Sigmoid colon (tissue), 7 donors: Measurements from ENCODE around the gene LARGE1. TPM values are rescaled to one million over a fixed set of nuclear protein-coding genes. Genes with fewer than 3 reads are reported as not detected.

ENCODE experiments used
- DNase-seq: peaks from one replicate; pipeline ENCODE4 v3.0.0-alpha.2; 2019
- H3K27ac ChIP-seq, 4 donors: fragments of 200-600 bp; sonication (generic); one replicate each; pipeline ENCODE4 v1.5.1; 2016 to 2019; ENCODE audit warnings: mild to moderate bottlenecking in 1 of 4
- H3K27me3 ChIP-seq, 3 donors: fragments of 200-600 bp; sonication (generic); one replicate each; pipeline ENCODE4 v1.5.1; 2019; ENCODE audit warnings: mild to moderate bottlenecking in 1 of 3
- H3K36me3 ChIP-seq, 4 donors: fragments of 200-600 bp; sonication (generic); one replicate each; pipeline ENCODE4 v1.5.1; 2016 to 2019
- H3K4me1 ChIP-seq, 4 donors: fragments of 200-600 bp; sonication (generic); one replicate each; pipeline ENCODE4 v1.5.1; 2017 to 2019
- H3K4me3 ChIP-seq, 4 donors: fragments of 200-600 bp; sonication (generic); one replicate each; pipeline ENCODE4 v1.5.1; 2017 to 2019; ENCODE audit warnings: mild to moderate bottlenecking in 2 of 4, moderate library complexity in 1 of 4
- H3K9me3 ChIP-seq, 4 donors: fragments of 200-600 bp in 3 of 4; sonication (generic) in 3 of 4; one replicate each; pipeline versions ENCODE4 v1.5.1 to v1.6.1; 2013 to 2019
- EP300 ChIP-seq, 4 donors: sonication (generic); formaldehyde crosslinking; IDR thresholded peaks; one replicate each; pipeline ENCODE4 v1.6.1; 2017; ENCODE audit warnings: antibody characterized with exemption in 4 of 4
- POLR2A ChIP-seq, 2 donors: fragments of 450-650 bp; IDR thresholded peaks; one replicate each; pipeline ENCODE4 v1.6.1; 2016; ENCODE audit warnings: antibody characterized with exemption in 2 of 2, mild to moderate bottlenecking in 2 of 2, moderate library complexity in 2 of 2
- POLR2AphosphoS5 ChIP-seq, 4 donors: sonication (generic); formaldehyde crosslinking; IDR thresholded peaks; one replicate each; pipeline ENCODE4 v1.6.1; 2017; ENCODE audit warnings: antibody characterized with exemption in 4 of 4
- WGBS, 2 donors: extraction: QIAGEN DNeasy Blood & Tissue Kit; methylation state at CpG; one replicate each; pipeline ENCODE4 v1.1.7; 2013; 5-methylcytosine and 5-hydroxymethylcytosine counted together
- intact Hi-C: fragments of 100-400 bp; cut with DNase I; formaldehyde crosslinking; loops from one replicate; pipeline ENCODE4 v1.15.1; 2023
- polyA plus RNA-seq, 3 donors: library from polyadenylated mRNA; stranded (reverse); fragments of 200-250 nt; gene quantifications; one replicate each; pipeline ENCODE4 v1.2.3, GENCODE V29; 2013
- total RNA-seq, 4 donors: library from RNA; depleted of rRNA; stranded (reverse); fragments of >200 nt; gene quantifications; one replicate each; pipeline ENCODE4 v1.1.0, GENCODE V29; 2016
- TF ChIP-seq, protein P1 (sequence below), 4 experiments: fragments of 450-650 bp in 3 of 4; fragments of 200-600 bp in 1 of 4; IDR thresholded peaks; one replicate each; pipeline ENCODE4 v1.5.1; 2016 to 2019; ENCODE audit warnings: antibody characterized with exemption in 4 of 4, mild to moderate bottlenecking in 3 of 4, moderate library complexity in 2 of 4
- donor health status: healthy with polysubstance abuse.
- donor health status: Bipolar disorder and iron deficiency.
- donor health status: healthy.

Gene LARGE1
- total and polyA plus RNA-seq, 7 donors = 5.8 to 74.4 (median 38.0) TPM

DNA sequence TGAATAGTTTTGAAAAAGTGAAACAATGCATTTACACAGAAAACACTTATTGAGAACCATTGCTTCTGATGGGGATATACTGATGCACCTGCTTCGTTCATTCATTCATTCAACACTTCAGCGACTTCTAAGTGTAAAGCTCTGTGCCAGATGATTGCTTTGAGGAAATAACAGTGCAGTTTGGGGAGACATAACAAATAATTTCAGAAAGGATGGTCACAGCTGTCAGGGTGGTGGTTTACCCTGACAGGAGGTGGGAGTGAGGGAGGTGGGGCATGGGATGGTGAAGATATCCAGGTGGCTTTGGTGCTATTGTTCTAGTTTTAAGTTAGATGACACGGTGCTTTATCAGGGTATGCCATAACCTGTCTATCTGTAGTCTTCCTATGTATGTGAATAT is 344.1 kb downstream of the LARGE1 start:
- no peaks in the 10 kb centered on the region for H3K36me3 ChIP-seq
- intact Hi-C loops = no loop called here
- DNase-seq = no peak
- H3K27me3 ChIP-seq = no peaks in the 10 kb centered on the region
- no peak overlapping the region for H3K27ac ChIP-seq
- no peak overlapping the region for H3K4me3 ChIP-seq
- peaks cover 0 to 36% (median 28%) of the 10 kb centered on the region in 4 donors for H3K4me1 ChIP-seq
- H3K9me3 ChIP-seq = no peaks in the 10 kb centered on the region
- TF ChIP-seq, protein P1, sequence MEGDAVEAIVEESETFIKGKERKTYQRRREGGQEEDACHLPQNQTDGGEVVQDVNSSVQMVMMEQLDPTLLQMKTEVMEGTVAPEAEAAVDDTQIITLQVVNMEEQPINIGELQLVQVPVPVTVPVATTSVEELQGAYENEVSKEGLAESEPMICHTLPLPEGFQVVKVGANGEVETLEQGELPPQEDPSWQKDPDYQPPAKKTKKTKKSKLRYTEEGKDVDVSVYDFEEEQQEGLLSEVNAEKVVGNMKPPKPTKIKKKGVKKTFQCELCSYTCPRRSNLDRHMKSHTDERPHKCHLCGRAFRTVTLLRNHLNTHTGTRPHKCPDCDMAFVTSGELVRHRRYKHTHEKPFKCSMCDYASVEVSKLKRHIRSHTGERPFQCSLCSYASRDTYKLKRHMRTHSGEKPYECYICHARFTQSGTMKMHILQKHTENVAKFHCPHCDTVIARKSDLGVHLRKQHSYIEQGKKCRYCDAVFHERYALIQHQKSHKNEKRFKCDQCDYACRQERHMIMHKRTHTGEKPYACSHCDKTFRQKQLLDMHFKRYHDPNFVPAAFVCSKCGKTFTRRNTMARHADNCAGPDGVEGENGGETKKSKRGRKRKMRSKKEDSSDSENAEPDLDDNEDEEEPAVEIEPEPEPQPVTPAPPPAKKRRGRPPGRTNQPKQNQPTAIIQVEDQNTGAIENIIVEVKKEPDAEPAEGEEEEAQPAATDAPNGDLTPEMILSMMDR (IDR thresholded peaks at IDR 0.05) = no peak
- TF ChIP-seq POLR2AphosphoS5 (IDR thresholded peaks at IDR 0.05) = no peak
- 70 to 90% methylated on average over 3 of the region's 3 CpGs for WGBS, 2 donors

DNA sequence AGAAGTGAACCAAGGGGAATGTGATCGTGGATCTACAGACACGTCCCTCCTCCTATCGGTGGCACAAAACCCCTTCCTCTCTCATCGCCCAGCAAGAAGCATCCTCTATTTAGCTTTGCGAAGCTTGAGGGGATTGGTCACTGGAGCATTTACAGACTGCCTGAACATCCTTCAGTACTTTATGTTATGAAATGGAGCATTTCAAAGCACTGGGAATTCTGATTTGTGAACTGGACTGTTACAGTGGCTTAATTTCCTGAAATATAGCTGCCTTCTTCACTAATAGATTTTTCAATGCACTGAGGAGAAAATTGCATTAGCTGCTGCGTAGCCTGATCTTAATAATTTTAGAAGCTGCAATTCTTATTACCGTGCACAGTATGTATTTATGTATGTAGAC is 344.5 kb downstream of the LARGE1 start:
- Histone ChIP-seq H3K27ac (no peak overlapping the region), H3K9me3 (no peaks in the 10 kb centered on the region), H3K27me3 (no peaks in the 10 kb centered on the region), H3K36me3 (no peaks in the 10 kb centered on the region), H3K4me3 (no peak overlapping the region), H3K4me1 (peaks cover 0 to 36% (median 28%) of the 10 kb centered on the region in 4 donors)
- 81 to 96% methylated on average over 7 of the region's 7 CpGs for WGBS, 2 donors
- TF ChIP-seq, protein P1 (IDR thresholded peaks at IDR 0.05) = no peak
- TF ChIP-seq POLR2AphosphoS5 (IDR thresholded peaks at IDR 0.05) (no peak), POLR2A (IDR thresholded peaks at IDR 0.05) (no peak), EP300 (IDR thresholded peaks at IDR 0.05) (no peak)
- no peak for DNase-seq
- intact Hi-C loops = no loop called here

DNA sequence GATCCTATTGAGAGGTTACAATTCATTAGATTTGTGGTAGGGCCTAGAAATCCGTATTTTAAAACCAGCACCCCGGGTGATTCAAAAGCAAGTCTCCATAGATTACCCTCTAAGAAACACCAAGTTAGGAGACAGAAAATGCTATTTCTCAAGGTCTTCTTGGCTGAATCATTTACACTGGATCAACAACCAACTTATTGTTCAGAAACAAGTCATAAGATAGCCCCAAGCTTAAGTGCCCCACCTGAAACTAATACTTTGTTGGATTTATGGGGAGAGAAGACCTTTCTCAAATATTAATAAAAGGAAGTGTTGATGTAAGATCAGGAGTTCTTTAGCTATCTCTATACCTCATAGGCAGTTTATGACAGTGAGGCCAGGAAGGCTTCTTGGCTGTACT is 345.2 kb downstream of the LARGE1 start:
- no peak overlapping the region for H3K27ac ChIP-seq
- TF ChIP-seq POLR2AphosphoS5 (IDR thresholded peaks at IDR 0.05) (no peak), POLR2A (IDR thresholded peaks at IDR 0.05) (no peak), EP300 (IDR thresholded peaks at IDR 0.05) (no peak)
- TF ChIP-seq, protein P1 (IDR thresholded peaks at IDR 0.05) = no peak
- 78 to 97% methylated on average over 2 of the region's 2 CpGs for WGBS, 2 donors
- H3K4me3 ChIP-seq = no peak overlapping the region
- H3K4me1 ChIP-seq = peaks cover 0 to 36% (median 28%) of the 10 kb centered on the region in 4 donors
- DNase-seq = no peak
- H3K9me3 ChIP-seq = no peaks in the 10 kb centered on the region
- intact Hi-C loops = no loop called here
- H3K27me3 ChIP-seq = no peaks in the 10 kb centered on the region
- H3K36me3 ChIP-seq = no peaks in the 10 kb centered on the region

DNA sequence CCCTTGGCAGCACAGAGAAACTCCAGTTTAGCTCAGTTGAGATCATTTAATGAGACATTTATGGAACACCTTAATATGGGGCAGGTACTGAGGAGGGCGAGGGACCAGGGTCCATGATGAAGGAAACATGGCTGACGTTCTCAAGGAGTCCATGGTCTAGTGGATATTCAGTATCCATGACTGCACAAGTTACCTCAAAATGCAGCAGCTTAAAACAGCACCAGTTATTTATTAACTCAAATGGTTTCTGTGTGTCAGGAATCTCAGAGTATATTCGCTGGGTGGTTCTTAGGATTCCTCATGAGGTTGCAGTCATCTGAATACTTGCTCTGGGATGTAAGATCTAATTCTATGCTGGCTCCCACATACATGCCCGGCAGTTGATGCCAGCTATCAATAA is 346.8 kb downstream of the LARGE1 start:
- H3K27ac ChIP-seq = no peak overlapping the region
- no peaks in the 10 kb centered on the region for H3K27me3 ChIP-seq
- 24 to 69% methylated on average over 4 of the region's 4 CpGs for WGBS, 2 donors
- no peaks in the 10 kb centered on the region for H3K9me3 ChIP-seq
- TF ChIP-seq EP300 (IDR thresholded peaks at IDR 0.05) (no peak), POLR2A (IDR thresholded peaks at IDR 0.05) (no peak), POLR2AphosphoS5 (IDR thresholded peaks at IDR 0.05) (no peak)
- TF ChIP-seq, protein P1 (IDR thresholded peaks at IDR 0.05) = no peak
- H3K4me3 ChIP-seq = no peak overlapping the region
- intact Hi-C loops = no loop called here
- no peaks in the 10 kb centered on the region for H3K36me3 ChIP-seq
- DNase-seq = no peak
- H3K4me1 ChIP-seq = peaks cover 0 to 39% (median 30%) of the 10 kb centered on the region in 4 donors

DNA sequence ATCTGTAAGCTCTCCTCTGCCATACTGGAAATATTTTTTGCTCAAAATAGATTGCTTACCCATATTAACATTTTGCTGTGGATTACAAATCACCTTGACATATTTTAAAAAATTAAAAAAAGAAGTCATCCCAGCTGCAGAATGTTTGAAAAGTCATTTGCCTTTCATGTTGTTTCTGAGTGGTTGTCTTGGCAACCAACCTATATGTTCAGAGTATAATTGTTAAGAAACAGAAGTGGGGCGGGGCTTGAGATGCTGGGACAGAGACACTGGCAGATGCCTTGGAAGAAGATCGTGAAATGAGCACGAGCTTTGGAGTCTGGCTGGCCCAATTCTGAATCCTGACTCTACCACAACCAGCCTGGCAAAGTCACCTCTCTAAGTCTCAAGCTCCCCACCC is 348.2 kb downstream of the LARGE1 start:
- intact Hi-C loops = no loop called here
- 86 to 87% methylated on average over 3 of the region's 3 CpGs for WGBS, 2 donors
- TF ChIP-seq POLR2A (IDR thresholded peaks at IDR 0.05) (no peak), POLR2AphosphoS5 (IDR thresholded peaks at IDR 0.05) (no peak), EP300 (IDR thresholded peaks at IDR 0.05) (no peak)
- TF ChIP-seq, protein P1 (IDR thresholded peaks at IDR 0.05) = no peak
- no peaks in the 10 kb centered on the region for H3K36me3 ChIP-seq
- no peak for DNase-seq
- no peak overlapping the region for H3K27ac ChIP-seq
- peaks cover 0 to 31% (median 22%) of the 10 kb centered on the region in 4 donors for H3K4me1 ChIP-seq
- no peaks in the 10 kb centered on the region for H3K27me3 ChIP-seq
- no peaks in the 10 kb centered on the region for H3K9me3 ChIP-seq
- H3K4me3 ChIP-seq = no peak overlapping the region
